ENCODE measurements around the gene CALHM1. TPM values are rescaled to one million over a fixed set of nuclear protein-coding genes. Genes with fewer than 3 reads are reported as not detected.
A peak's percentile ranks its signal among the peaks of the same experiment; 100 is the strongest.

The CALHM1 gene
- total RNA-seq, 1 donor from 2014 or later: not detected

- DNase-seq (ENCODE audit: low spot score): no peak
- peaks cover 51% of the 10 kb centered on the region for H3K4me1 Mint-ChIP-seq (ENCODE audit: low read depth)
- no peak overlapping the region for H3K27ac Mint-ChIP-seq (ENCODE audit: unreplicated experiment)
- no peak overlapping the region for H3K4me3 Mint-ChIP-seq (ENCODE audit: unreplicated experiment)
- no peaks in the 10 kb centered on the region for H3K9me3 Mint-ChIP-seq (ENCODE audit: low read depth)
- H3K36me3 Mint-ChIP-seq (ENCODE audit: low read depth): peaks cover 53% of the 10 kb centered on the region
- TF ChIP-seq CTCF (IDR thresholded peaks at IDR 0.05): no peak
- no peaks in the 10 kb centered on the region for H3K27me3 Mint-ChIP-seq (ENCODE audit: low read depth)
Measured at GRCh38 chr10:103444478-103444877, 14.2 kb downstream of the CALHM1 start.

- no peak for DNase-seq (ENCODE audit: low spot score)
- no peaks in the 10 kb centered on the region for H3K27me3 Mint-ChIP-seq (ENCODE audit: low read depth)
- no peak overlapping the region for H3K27ac Mint-ChIP-seq (ENCODE audit: unreplicated experiment)
- H3K36me3 Mint-ChIP-seq (ENCODE audit: low read depth): peaks cover 52% of the 10 kb centered on the region
- peaks cover 43% of the 10 kb centered on the region for H3K4me1 Mint-ChIP-seq (ENCODE audit: low read depth)
- no peak for TF ChIP-seq CTCF (IDR thresholded peaks at IDR 0.05)
- H3K4me3 Mint-ChIP-seq (ENCODE audit: unreplicated experiment): no peak overlapping the region
- H3K9me3 Mint-ChIP-seq (ENCODE audit: low read depth): no peaks in the 10 kb centered on the region
Measured at GRCh38 chr10:103443475-103444185, 15.1 kb downstream of the CALHM1 start.

GRCh38 chr10:103442031-103442461, 16.7 kb downstream of the CALHM1 start:
- Mint-ChIP-seq H3K27ac (ENCODE audit: unreplicated experiment) (peak overlapping the region; percentile 85), H3K9me3 (ENCODE audit: low read depth) (no peaks in the 10 kb centered on the region), H3K36me3 (ENCODE audit: low read depth) (peaks cover 62% of the 10 kb centered on the region), H3K4me1 (ENCODE audit: low read depth) (peaks cover 34% of the 10 kb centered on the region), H3K4me3 (ENCODE audit: unreplicated experiment) (no peak overlapping the region), H3K27me3 (ENCODE audit: low read depth) (no peaks in the 10 kb centered on the region)
- no peak for TF ChIP-seq CTCF (IDR thresholded peaks at IDR 0.05)
- no peak for DNase-seq (ENCODE audit: low spot score)

GRCh38 chr10:103441611-103442010, 17.1 kb downstream of the CALHM1 start:
- H3K4me1 Mint-ChIP-seq (ENCODE audit: low read depth): peaks cover 34% of the 10 kb centered on the region
- H3K9me3 Mint-ChIP-seq (ENCODE audit: low read depth): no peaks in the 10 kb centered on the region
- no peak for DNase-seq (ENCODE audit: low spot score)
- no peak for TF ChIP-seq CTCF (IDR thresholded peaks at IDR 0.05)
- no peaks in the 10 kb centered on the region for H3K27me3 Mint-ChIP-seq (ENCODE audit: low read depth)
- H3K27ac Mint-ChIP-seq (ENCODE audit: unreplicated experiment): peak overlapping the region; percentile 85
- H3K36me3 Mint-ChIP-seq (ENCODE audit: low read depth): peaks cover 63% of the 10 kb centered on the region
- no peak overlapping the region for H3K4me3 Mint-ChIP-seq (ENCODE audit: unreplicated experiment)

- Mint-ChIP-seq H3K4me1 (ENCODE audit: low read depth) (peaks cover 31% of the 10 kb centered on the region), H3K27ac (ENCODE audit: unreplicated experiment) (peak overlapping the region; percentile 41), H3K9me3 (ENCODE audit: low read depth) (no peaks in the 10 kb centered on the region), H3K4me3 (ENCODE audit: unreplicated experiment) (no peak overlapping the region), H3K36me3 (ENCODE audit: low read depth) (peaks cover 65% of the 10 kb centered on the region), H3K27me3 (ENCODE audit: low read depth) (no peaks in the 10 kb centered on the region)
- no peak for DNase-seq (ENCODE audit: low spot score)
- no peak for TF ChIP-seq CTCF (IDR thresholded peaks at IDR 0.05)
Measured at GRCh38 chr10:103441206-103441605, 17.5 kb downstream of the CALHM1 start.

Data from chondrocyte (in vitro differentiated cells).